CD4-positive, alpha-beta T cell treated with Interferon alpha-2 for 1 hour (primary cell): Measurements from ENCODE around the gene ZMYND8.
"Not testable (repeated sequence)": the region's sequence is repeated elsewhere in the genome, so short reads cannot be mapped to it uniquely, and the experiment has no call there.

ENCODE experiments used
- DNase-seq, 2 donors: peaks; one replicate each; pipeline ENCODE4 v3.0.0-alpha.2; 2020 to 2022

ZMYND8 gene

DNA sequence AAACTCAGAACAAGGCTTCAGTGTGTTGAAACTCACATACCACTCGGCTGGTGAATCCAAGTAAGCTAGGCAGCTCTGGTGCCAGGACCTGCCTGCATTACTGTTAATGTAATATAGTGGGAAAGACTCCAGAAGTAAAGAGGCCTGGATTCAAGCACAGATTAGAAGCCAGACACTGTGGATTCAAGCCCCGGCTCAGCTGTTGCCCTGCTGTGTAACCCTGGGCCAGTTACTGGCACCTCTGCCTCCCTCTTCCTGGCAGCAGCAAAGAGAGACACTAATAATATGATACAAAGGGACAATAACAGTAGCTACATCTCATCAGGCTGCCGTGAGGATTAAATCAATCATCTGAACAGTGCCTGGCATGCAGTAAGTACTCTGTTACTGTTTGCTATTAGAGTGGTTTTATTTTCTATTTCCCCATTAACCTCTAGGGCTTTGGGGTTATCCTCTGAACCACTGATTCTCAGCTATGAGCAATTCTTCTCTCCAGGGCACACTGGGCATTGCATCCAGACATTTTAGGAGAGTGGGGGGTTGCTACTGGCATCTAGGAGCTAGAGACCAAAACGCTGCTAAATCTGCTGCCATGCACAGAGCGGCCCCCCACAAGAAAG is 92.9 kb downstream of the ZMYND8 start:
- DNase-seq, result no peak

DNA sequence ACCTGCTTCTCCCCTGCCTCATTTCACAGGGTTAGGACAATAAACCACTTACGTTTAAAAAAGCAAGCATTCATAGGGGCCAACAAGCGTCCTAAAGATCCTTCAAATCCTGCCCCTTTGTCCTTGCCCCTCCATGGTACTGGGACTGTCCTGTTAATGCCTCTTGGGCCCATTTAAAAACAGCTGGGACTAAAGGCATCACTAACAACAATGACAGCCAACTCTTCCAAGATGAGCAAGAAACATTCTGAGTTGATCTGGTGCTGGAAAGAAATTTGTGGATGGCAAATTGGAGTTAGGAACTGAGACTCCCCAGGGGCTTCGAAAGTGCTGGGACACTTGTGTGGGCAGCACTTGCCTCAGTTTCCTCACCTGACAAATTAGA is 93.4 kb downstream of the ZMYND8 start:
- DNase-seq, result no peak

GRCh38 chr20:47262365-47263013 is 94.0 kb downstream of the ZMYND8 start:
- DNase-seq, result no peak

DNA sequence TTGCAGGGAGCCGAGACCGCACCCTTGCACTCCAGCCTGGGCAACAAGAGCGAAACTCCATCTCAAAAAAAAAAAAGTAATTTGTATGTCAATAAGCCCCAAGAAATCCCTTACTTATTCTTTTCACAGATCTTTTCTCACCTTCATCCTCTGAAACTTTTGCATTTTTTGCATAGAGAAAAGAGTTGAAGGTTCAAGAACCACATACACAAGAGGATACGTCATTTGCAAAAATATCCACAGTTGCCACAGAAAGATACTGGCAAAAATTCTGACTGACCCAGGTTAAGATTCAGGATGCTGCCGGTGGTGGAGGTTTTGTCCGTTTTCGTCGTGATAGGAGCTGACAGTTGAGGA is 94.5 kb downstream of the ZMYND8 start:
- no peak for DNase-seq

DNA sequence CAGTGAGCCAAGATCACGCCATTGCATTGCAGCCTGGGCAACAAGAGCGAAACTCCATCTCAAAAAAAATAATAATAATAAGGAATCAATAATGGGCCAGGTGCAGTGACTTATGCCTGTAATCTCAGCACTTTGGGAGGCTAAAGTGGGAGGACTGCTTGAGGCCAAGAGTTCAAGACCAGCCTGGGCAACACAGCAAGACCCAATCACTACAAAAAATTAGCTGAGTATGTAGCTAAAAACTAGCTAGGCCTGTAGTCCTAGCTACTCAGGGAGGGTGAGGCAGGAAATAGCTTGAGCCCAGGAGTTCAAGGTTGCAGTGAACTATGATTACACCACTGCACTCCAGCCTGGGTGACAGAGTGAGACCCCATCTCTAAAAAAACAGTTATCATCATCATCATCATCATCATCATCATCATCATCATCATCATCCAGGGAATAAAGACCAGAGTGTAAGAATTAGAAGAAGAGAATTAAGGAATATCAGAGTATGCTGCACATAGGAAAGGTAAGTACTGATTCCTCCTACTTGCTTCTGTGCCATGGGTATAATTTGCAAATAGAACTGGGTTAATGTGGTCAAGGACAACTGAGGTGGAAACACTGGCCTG is 95.2 kb downstream of the ZMYND8 start:
- not testable (repeated sequence) for DNase-seq

DNA sequence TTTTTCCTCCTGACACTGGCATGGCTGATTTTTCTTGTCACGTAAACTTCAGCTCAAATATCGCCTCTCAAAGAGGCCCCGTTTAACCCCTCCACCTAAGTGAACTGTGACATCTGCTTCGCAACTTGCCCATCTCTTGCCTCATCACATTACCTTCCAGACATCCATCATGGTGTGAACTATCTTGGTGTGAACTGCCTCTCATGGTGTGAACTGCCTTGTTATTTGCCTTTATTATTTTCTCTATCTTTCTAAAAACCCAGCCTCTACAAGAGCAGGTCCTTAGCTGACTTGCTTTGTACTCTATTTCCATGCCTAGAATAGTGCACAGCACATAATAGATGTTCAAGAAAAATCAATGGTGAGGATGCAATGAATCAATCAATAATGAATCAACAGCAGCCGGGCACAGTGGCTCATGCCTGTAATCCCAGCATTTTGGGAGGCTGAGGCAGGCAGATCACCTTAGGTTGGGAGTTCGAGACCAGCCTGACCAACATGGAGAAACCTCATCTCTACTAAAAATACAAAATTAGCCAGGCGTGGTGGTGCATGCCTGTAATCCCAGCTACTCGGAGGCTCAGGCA is 95.9 kb downstream of the ZMYND8 start:
- not testable (repeated sequence) for DNase-seq

DNA sequence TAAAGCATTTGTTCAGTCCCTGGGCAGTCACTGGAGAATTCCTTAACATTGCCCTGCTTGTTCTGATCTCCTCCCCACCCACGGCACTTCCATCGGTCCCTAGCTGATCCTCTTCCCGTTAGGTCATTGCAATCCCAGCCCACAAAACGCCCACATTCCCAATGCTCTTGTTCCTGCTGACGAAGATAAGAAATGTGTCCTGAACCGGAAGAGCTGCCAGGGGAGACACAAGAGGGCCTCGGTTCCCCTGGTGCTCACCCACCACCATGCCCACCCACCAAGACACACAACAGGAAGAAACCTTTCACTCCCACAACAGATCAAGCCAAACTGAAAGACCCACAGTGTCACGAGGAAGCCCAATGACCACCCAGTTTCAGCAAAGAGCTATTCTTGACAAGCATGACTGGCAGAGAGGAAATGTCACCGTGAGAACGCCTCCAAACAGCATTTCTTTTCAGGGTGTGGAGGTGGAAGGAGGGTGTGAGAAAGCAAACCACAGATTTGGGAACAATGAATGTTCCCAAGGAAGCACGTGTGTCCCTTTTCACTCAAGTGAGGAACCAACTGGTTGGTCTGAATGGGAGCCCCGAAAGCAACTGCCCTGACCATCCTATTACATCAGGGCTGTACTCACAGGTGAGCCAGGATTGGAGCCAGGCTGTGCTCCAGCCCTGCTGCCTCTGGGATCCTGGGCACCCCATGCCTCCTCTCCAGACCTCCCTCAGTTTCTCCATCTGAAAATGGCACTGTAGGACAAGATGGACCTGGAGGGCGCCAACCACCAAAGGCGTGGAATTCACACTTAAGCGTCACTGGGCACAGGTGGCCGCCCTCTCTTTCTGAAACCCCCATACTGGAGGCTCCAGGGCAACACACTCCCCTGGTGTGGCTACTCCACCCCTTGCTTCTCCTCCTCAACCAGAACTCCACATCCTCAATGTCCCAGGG is 97.5 kb downstream of the ZMYND8 start:
- no peak for DNase-seq

DNA sequence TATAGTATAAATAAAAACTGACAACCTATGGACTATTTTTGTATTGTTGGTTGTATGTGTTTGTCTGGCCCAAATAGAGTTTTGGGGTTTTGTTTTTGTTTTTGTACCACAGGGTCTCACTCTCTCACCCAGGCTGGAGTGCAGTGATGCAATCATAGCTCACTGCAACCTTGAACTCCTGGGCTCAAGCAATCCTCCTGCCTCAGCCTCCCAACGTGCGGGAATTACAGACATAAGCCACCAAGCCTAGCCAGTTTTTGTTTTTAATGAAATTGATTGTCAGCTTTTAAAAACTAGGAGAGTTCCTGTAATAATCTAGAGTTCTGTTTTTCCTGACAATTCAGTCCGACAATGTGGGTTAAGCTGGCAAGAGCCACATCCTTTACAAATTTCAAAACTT is 98.7 kb downstream of the ZMYND8 start:
- no peak for DNase-seq

DNA sequence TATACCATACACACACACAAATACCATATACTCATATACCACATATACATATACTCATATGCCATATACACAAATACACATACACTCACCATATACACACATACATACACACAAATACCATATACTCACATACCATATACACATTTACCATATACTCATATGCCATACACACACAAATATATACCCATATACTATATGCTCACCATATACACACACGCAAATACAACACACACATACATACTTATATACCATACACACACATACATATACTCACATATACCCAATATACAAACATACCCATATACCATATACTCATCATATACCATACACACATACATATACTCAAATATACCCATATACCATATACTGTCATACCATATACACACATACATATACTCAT is 99.2 kb downstream of the ZMYND8 start:
- no peak for DNase-seq

DNA sequence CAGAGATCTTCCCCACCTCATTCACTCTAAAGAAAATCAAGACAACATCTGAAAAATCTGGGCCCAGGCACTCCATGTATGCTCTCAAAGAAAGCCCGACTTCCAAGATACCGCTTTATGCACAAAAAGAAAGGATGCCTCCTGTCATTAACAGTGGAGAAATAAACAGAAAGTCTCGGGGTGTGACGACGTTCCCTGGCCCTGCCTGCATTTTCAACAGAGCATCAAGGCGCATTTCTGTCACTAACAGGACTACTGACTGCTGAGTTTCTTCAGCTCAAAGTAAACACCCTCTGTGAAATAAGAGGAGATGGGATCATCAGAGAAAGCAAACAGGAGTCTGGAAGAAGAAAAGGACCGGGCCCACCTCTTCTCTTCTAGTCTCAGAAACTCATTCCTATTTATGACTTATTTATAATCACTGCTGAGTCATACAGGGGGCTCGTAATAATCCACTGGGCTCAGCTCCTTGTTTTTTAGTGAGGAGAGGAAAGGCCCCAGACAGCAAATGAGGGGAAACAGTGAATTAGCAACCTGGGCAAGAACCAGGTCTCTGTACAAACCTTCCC is 99.7 kb downstream of the ZMYND8 start:
- no peak for DNase-seq

DNA sequence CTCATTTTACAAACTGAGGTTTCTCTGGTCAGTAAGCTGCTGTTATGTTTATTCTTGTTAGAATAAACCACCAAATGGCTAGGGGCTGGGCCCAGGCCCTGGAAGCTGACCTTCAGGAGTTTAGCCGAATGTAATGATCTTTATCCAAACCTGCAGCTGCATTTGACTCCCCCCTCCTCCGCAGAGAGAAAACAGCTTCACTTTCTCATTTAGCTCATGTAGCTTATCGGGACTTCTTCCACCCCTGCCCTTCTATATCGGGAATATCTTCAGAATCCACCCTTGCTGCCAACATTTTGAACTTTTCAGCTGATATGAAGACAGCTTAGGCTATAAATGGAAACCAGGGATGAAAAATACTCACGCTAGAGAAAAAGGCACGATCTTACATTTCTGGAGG is 102.6 kb downstream of the ZMYND8 start:
- DNase-seq, result no peak

GRCh38 chr20:47252879-47253307 is 103.6 kb downstream of the ZMYND8 start:
- no peak for DNase-seq

GRCh38 chr20:47251154-47252020 is 105.1 kb downstream of the ZMYND8 start:
- DNase-seq, result no peak

DNA sequence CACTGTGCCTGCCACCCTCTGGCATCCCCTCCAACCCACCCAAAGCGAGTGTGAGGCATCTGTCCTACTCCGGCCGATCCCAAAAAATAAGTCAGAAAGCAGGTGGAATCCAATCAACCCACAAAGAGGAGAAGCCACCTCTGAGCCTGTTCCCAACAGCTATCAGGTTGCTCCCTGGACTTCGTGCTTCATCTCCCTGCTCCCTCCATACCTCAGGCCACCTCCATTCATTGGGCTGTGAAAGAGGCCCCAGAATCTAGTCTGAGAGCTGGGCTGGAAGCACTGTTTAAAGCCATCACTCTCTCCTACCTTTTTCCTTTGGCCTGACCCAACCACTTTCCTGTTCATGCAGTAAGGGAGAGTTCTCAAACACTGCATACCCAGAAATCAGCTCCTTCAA is 106.1 kb downstream of the ZMYND8 start:
- DNase-seq, result no peak

- DNase-seq, result no peak
Measured at GRCh38 chr20:47249913-47250312, 106.6 kb downstream of the ZMYND8 start.

GRCh38 chr20:47248448-47248966 is 108.0 kb downstream of the ZMYND8 start:
- DNase-seq, result no peak

DNA sequence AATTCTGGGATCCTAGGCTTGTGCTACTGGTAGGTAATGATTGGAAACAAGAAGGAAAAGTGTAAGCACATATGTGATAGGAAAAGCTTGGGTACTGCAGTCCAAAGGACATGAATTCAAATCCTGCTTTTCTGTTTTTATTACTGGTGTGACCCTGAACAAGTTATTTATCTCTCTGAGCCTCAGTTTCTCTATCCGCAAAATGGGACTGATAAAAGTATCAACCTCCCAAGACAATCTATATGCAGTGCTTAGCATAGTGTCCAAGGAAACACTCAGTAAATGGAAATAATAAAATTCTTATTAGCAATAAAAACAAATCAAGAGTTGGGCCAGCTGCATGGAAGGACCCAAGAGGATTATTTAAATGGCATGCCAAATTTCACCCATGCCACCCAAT is 108.5 kb downstream of the ZMYND8 start:
- no peak for DNase-seq

- DNase-seq, result no peak
Measured at GRCh38 chr20:47246061-47246777, 110.3 kb downstream of the ZMYND8 start.

- not testable (repeated sequence) for DNase-seq
Measured at GRCh38 chr20:47245166-47245565, 111.3 kb downstream of the ZMYND8 start.

DNA sequence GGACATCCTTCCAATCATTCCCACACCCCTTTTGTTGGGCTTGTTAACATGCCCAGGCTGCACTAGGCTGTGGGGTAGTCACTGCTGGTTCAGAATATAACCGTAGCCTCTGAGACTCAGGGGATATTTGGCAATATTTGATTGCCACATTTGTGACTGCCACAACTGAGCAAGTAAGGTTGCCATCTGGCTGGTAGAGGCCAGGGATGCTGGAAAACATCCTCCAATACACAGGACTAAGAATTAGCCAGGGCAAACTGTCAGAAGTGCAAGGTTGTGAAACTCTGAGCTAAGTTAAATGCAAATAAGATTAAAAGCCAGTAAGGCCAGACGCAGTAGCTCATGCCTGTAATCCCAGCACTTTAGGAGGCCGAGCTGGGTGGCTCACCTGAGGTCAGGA is 112.0 kb downstream of the ZMYND8 start:
- no peak for DNase-seq
